Calu3 (cell line): ENCODE data around the gene GEMIN2. TPM values are rescaled to one million over a fixed set of nuclear protein-coding genes. Genes with fewer than 3 reads are reported as not detected.
A peak's percentile ranks its signal among the peaks of the same experiment; 100 is the strongest.
"Not testable (repeated sequence)": the region's sequence is repeated elsewhere in the genome, so short reads cannot be mapped to it uniquely, and the experiment has no call there.

Source experiments
- Bru-seq: library from RNA; stranded (reverse); fragments of 400-500 nt; gene quantifications from one replicate; lab custom pipeline; 2021; lab: Mats Ljungman, UMichigan
- BruChase-seq, 2 experiments: library from RNA; stranded (reverse); fragments of 400-500 nt; gene quantifications; one replicate each; lab custom pipeline; 2021; lab: Mats Ljungman, UMichigan
- BruUV-seq: library from RNA; stranded (reverse); fragments of 400-500 nt; replicated peaks from 2 replicates; lab custom pipeline; 2021; lab: Mats Ljungman, UMichigan
- CTCF ChIA-PET: fragments of 300-600 bp; sonication (Branson Sonifier 250); formaldehyde crosslinking; loops from one replicate; lab custom pipeline; 2022; ENCODE audit warnings: antibody characterized with exemption; lab: Charles Lee
- DNase-seq: peaks from one replicate; pipeline ENCODE4 v3.0.0; 2022
- H3K27ac Mint-ChIP-seq: one replicate; pipeline ENCODE4 v1.8.0; 2022; ENCODE audit warnings: mixed read lengths; ENCODE audit not compliant: unreplicated experiment
- H3K27me3 Mint-ChIP-seq: one replicate; pipeline ENCODE4 v1.8.0; 2022; ENCODE audit warnings: mixed read lengths; ENCODE audit not compliant: unreplicated experiment
- H3K36me3 Mint-ChIP-seq: one replicate; pipeline ENCODE4 v1.8.0; 2022; ENCODE audit warnings: mild to moderate bottlenecking, moderate library complexity, mixed read lengths; ENCODE audit not compliant: insufficient read depth, unreplicated experiment
- H3K4me1 Mint-ChIP-seq: one replicate; pipeline ENCODE4 v1.8.0; 2022; ENCODE audit warnings: mild to moderate bottlenecking, low read depth, mixed read lengths; ENCODE audit not compliant: unreplicated experiment
- H3K4me3 Mint-ChIP-seq: one replicate; pipeline ENCODE4 v1.8.0; 2022; ENCODE audit warnings: mild to moderate bottlenecking, low read depth, moderate library complexity, mixed read lengths; ENCODE audit not compliant: unreplicated experiment
- H3K9me3 Mint-ChIP-seq: one replicate; pipeline ENCODE4 v1.8.0; 2022; ENCODE audit warnings: low read depth, mixed read lengths; ENCODE audit not compliant: unreplicated experiment
- intact Hi-C: fragments of 100-400 bp; cut with micrococcal nuclease; formaldehyde crosslinking; loops from one replicate; pipeline ENCODE4 v1.10.0; 2022; ENCODE audit not compliant: unreplicated experiment
- long read RNA-seq: library from polyadenylated mRNA; stranded (forward); transcript quantifications from one replicate; pipeline ENCODE4 v2.0.0, GENCODE V29; 2022
- total RNA-seq: library from RNA; stranded (reverse); gene quantifications from 2 replicates; pipeline ENCODE4 v1.2.3, GENCODE V29; 2022
- TF ChIP-seq, protein P1 (sequence below): fragments of 200-600 bp; IDR thresholded peaks from one replicate; pipeline ENCODE4 v1.8.0; 2022; ENCODE audit warnings: antibody characterized with exemption; ENCODE audit not compliant: unreplicated experiment

Gene GEMIN2
- total RNA-seq (15.5 and 20.1 TPM in 2 replicates), Bru-seq, nascent RNA (percentile 64 among the genes with signal in this experiment), BruChase-seq, experiment 1, labeled RNA remaining after a 6-hour chase (percentile 55 among the genes with signal in this experiment), BruChase-seq, experiment 2, labeled RNA remaining after a 2-hour chase (percentile 63 among the genes with signal in this experiment)
- long read RNA-seq, transcript GEMIN2-202 (10 exons, 1,420 nt) = major isoform, 27 of 34 reads
- long read RNA-seq, partial matches to known transcripts = 0 of 34 reads
- long read RNA-seq, other reads (novel, unspliced or antisense) = 5 of 34 reads

DNA sequence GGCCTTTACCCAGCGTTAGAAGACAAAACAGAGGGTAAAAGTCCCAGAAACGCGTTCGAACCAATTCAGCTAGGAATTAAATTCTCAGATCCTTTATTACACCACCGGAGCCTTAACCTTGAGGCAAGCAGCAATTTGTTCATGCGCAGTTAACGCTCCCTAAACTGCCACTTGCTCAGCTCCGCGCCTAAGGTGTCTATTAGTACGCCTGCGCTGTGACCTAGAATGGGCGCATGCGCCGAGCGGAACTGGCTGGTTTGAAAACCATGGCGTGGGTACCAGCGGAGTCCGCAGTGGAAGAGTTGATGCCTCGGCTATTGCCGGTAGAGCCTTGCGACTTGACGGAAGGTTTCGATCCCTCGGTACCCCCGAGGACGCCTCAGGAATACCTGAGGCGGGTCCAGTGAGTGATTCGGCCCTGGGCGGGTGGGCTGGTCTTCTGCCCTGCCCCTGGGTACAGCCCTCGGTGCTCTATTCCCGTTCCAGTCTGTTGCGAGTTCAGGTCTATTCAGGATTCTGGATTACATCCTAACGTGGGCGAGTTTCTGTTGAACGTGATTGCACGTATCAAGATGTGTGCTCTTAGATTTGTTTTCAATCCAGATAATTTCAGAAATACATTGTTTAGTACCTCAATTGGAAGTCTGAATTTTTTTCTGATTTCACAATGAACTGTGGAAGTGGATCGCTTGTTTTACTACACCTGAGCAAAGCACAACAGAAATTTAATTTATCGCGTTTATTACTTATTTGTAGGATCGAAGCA is at the start of gene GEMIN2:
Gene GEMIN2 (plus strand): TSS at position 251 of the 766 bp plus-strand sequence. CDS start 16 bp downstream, at position 267.
- Mint-ChIP-seq H3K27ac (peak within 1 kb of the TSS; percentile 17), H3K27me3 (no peaks in the 10 kb centered on the region), H3K9me3 (no peaks in the 10 kb centered on the region), H3K36me3 (peaks cover 18% of the 10 kb centered on the region), H3K4me3 (peak within 1 kb of the TSS; percentile 94), H3K4me1 (peaks cover 8% of the 10 kb centered on the region)
- CTCF ChIA-PET = interaction anchor here (1.2 kb wide), 2 partner anchors 12 to 56 kb away, joined by 3 to 6 read pairs; partner anchors contain the start of genes SEC23A and TRAPPC6B
- BruUV-seq = TSS peak; percentile 67
- DNase-seq = peak; percentile 87
- TF ChIP-seq, protein P1, sequence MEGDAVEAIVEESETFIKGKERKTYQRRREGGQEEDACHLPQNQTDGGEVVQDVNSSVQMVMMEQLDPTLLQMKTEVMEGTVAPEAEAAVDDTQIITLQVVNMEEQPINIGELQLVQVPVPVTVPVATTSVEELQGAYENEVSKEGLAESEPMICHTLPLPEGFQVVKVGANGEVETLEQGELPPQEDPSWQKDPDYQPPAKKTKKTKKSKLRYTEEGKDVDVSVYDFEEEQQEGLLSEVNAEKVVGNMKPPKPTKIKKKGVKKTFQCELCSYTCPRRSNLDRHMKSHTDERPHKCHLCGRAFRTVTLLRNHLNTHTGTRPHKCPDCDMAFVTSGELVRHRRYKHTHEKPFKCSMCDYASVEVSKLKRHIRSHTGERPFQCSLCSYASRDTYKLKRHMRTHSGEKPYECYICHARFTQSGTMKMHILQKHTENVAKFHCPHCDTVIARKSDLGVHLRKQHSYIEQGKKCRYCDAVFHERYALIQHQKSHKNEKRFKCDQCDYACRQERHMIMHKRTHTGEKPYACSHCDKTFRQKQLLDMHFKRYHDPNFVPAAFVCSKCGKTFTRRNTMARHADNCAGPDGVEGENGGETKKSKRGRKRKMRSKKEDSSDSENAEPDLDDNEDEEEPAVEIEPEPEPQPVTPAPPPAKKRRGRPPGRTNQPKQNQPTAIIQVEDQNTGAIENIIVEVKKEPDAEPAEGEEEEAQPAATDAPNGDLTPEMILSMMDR = no peak
- intact Hi-C loops = loop anchor here (1.0 to 5.0 kb wide), 2 partner anchors 56 to 118 kb away; partner anchors contain the start of genes MIA2 and TRAPPC6B

- H3K27me3 Mint-ChIP-seq, BruUV-seq, CTCF ChIA-PET, DNase-seq, H3K4me3 Mint-ChIP-seq, H3K9me3 Mint-ChIP-seq, H3K4me1 Mint-ChIP-seq, H3K27ac Mint-ChIP-seq, intact Hi-C loops: not testable (repeated sequence)
- peaks cover 35% of the 10 kb centered on the region for H3K36me3 Mint-ChIP-seq
These were observed 44.8 kb upstream of the GEMIN2 start for GRCh38 chr14:39069169-39069805.

DNA sequence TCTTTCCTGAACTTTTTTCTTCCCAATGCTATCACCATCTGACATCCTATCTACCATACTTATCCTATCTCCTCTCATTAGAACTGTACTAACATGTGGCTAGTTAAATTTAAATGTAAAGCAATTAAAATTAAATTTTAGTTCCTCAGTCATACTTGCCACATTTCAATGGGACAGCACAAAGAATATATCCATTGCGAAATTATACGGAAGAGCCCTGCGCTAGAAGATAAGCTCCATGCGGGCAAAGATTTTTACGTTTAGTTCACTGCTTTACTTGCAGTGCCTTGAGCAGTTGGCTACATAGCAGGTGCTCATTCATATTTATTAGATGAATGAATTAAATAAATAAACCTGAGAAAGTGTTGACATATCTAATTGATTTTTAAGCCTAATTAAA is 44.2 kb upstream of the GEMIN2 start:
- CTCF ChIA-PET = no interaction called here
- Mint-ChIP-seq H3K4me3 (no peak overlapping the region), H3K9me3 (no peaks in the 10 kb centered on the region), H3K27me3 (no peaks in the 10 kb centered on the region), H3K27ac (no peak overlapping the region), H3K4me1 (no peaks in the 10 kb centered on the region), H3K36me3 (peaks cover 32% of the 10 kb centered on the region)
- TF ChIP-seq, protein P1 = no peak
- no TSS peak for BruUV-seq
- DNase-seq = no peak
- intact Hi-C loops = no loop called here

GRCh38 chr14:39071096-39071495 is 43.0 kb upstream of the GEMIN2 start:
- Mint-ChIP-seq H3K27me3 (no peaks in the 10 kb centered on the region), H3K9me3 (no peaks in the 10 kb centered on the region), H3K27ac (no peak overlapping the region), H3K4me3 (no peak overlapping the region), H3K4me1 (no peaks in the 10 kb centered on the region), H3K36me3 (peaks cover 26% of the 10 kb centered on the region)
- intact Hi-C loops = no loop called here
- TF ChIP-seq, protein P1 = no peak
- DNase-seq = no peak
- CTCF ChIA-PET = no interaction called here
- BruUV-seq = no TSS peak
